IMR-90 (cell line): Measurements from ENCODE around the gene ZNF764.

ENCODE experiments used
- BHLHE40 ChIP-seq: fragments of 150-350 bp; IDR thresholded peaks from 2 replicates; pipeline ENCODE4 v1.6.1; 2016; ENCODE audit warnings: mild to moderate bottlenecking, low read depth, low read length
- CEBPB ChIP-seq: IDR thresholded peaks from 2 replicates; pipeline ENCODE4 v1.6.1; 2012; ENCODE audit warnings: low read depth, low read length, improper control_type of control experiment
- CTCF ChIP-seq: conservative IDR thresholded peaks from 2 replicates; pipeline ENCODE4 v1.5.1; 2012; ENCODE audit warnings: mild to moderate bottlenecking, low read depth, low read length, improper control_type of control experiment
- FOS ChIP-seq: fragments of 150-350 bp; IDR thresholded peaks from 2 replicates; pipeline ENCODE4 v1.6.1; 2016; ENCODE audit warnings: low read depth, low read length
- NFE2L2 ChIP-seq: fragments of 150-350 bp; IDR thresholded peaks from 2 replicates; pipeline ENCODE4 v1.6.1; 2016; ENCODE audit warnings: low read depth, mild to moderate bottlenecking, low read length
- POLR2A ChIP-seq: IDR thresholded peaks from 2 replicates; pipeline ENCODE4 v1.6.1; 2012; ENCODE audit warnings: mild to moderate bottlenecking, low read depth, low read length
- RAD21 ChIP-seq: IDR thresholded peaks from 2 replicates; pipeline ENCODE4 v1.6.1; 2012; ENCODE audit warnings: low read length, improper control_type of control experiment
- RCOR1 ChIP-seq: IDR thresholded peaks from 2 replicates; pipeline ENCODE4 v1.6.1; 2012; ENCODE audit warnings: mild to moderate bottlenecking, low read length, improper control_type of control experiment; ENCODE audit not compliant: insufficient replicate concordance
- RFX5 ChIP-seq: IDR thresholded peaks from 2 replicates; pipeline ENCODE4 v1.8.0; 2012; ENCODE audit warnings: low read depth, mild to moderate bottlenecking, low read length, moderate library complexity
- SMC3 ChIP-seq: fragments of 150-350 bp; IDR thresholded peaks from 2 replicates; pipeline ENCODE4 v1.6.1; 2016; ENCODE audit warnings: low read depth, mild to moderate bottlenecking, antibody characterized with exemption, low read length, moderate library complexity
- USF2 ChIP-seq: fragments of 150-350 bp; IDR thresholded peaks from 2 replicates; pipeline ENCODE4 v1.6.1; 2017; ENCODE audit warnings: mild to moderate bottlenecking, antibody characterized with exemption, low read length, low read depth

- TF ChIP-seq CTCF (no peak), POLR2A (no peak), RAD21 (no peak), USF2 (no peak), RCOR1 (no peak), SMC3 (no peak), CEBPB (no peak), BHLHE40 (no peak), NFE2L2 (no peak), FOS (no peak), RFX5 (no peak)
These were observed 11.1 kb upstream of the ZNF764 start for GRCh38 chr16:30569281-30569680.
